Mesenchymal stem cell (in vitro differentiated cells and primary cell): ENCODE measurements around the gene ETS1.

Experiments
- DNase-seq: peaks from one replicate; pipeline ENCODE4 v3.0.0-alpha.2; 2013
- H2AFZ ChIP-seq: one replicate; pipeline ENCODE4 v1.6.1; 2013; ENCODE audit warnings: low read depth, mild to moderate bottlenecking, control low read depth, inconsistent platforms, low read length, moderate library complexity
- H2AK5ac ChIP-seq: 2 replicates; pipeline ENCODE4 v1.6.1; 2013; ENCODE audit warnings: low read length, moderate library complexity, mild to moderate bottlenecking, inconsistent platforms; ENCODE audit not compliant: severe bottlenecking
- H2BK120ac ChIP-seq: one replicate; pipeline ENCODE4 v1.6.1; 2013; ENCODE audit warnings: low read depth, mild to moderate bottlenecking, inconsistent platforms, low read length, moderate library complexity
- H2BK12ac ChIP-seq, 2 experiments: one replicate each; pipeline ENCODE4 v1.6.1; 2013; ENCODE audit warnings: inconsistent platforms in 2 of 2, low read length in 2 of 2, mild to moderate bottlenecking in 2 of 2, moderate library complexity in 2 of 2, control low read depth in 1 of 2
- H2BK15ac ChIP-seq: one replicate; pipeline ENCODE4 v1.6.1; 2013; ENCODE audit warnings: mild to moderate bottlenecking, low read depth, inconsistent platforms; ENCODE audit not compliant: poor library complexity, severe bottlenecking
- H2BK5ac ChIP-seq: 2 replicates; pipeline ENCODE4 v1.6.1; 2013; ENCODE audit warnings: low read depth, mild to moderate bottlenecking, low read length, control low read depth, inconsistent platforms; ENCODE audit not compliant: poor library complexity, severe bottlenecking
- H3K14ac ChIP-seq, 2 experiments: one replicate each; pipeline ENCODE4 v1.6.1; 2013; ENCODE audit warnings: inconsistent platforms in 2 of 2, low read length in 2 of 2, control low read depth in 1 of 2, mild to moderate bottlenecking in 1 of 2, moderate library complexity in 1 of 2
- H3K18ac ChIP-seq, 2 experiments: one replicate each; pipeline ENCODE4 v1.6.1; 2013; ENCODE audit warnings: inconsistent platforms in 2 of 2, low read length in 2 of 2, control low read depth in 1 of 2, low read depth in 1 of 2, mild to moderate bottlenecking in 1 of 2
- H3K23ac ChIP-seq, 2 experiments: one replicate each; pipeline ENCODE4 v1.6.1; 2013; ENCODE audit warnings: inconsistent platforms in 2 of 2, low read length in 2 of 2, mild to moderate bottlenecking in 2 of 2, moderate library complexity in 2 of 2, control low read depth in 1 of 2
- H3K27ac ChIP-seq: 2 replicates; pipeline ENCODE4 v1.5.1; 2013; ENCODE audit warnings: mild to moderate bottlenecking, moderate library complexity, low read length, control low read depth, inconsistent platforms; ENCODE audit not compliant: poor library complexity, severe bottlenecking
- H3K27me3 ChIP-seq, 2 experiments: 2 replicates each; pipeline versions ENCODE4 v1.6.1 to v1.7.0; 2013; ENCODE audit warnings: low read length in 2 of 2, mild to moderate bottlenecking in 2 of 2, moderate library complexity in 2 of 2, control low read depth in 1 of 2, inconsistent platforms in 1 of 2; ENCODE audit not compliant: control insufficient read depth in 1 of 2, insufficient read depth in 1 of 2
- H3K36me3 ChIP-seq, 2 experiments: 2 replicates each; pipeline versions ENCODE4 v1.6.1 to v1.7.0; 2013; ENCODE audit warnings: low read length in 2 of 2, control low read depth in 1 of 2, inconsistent platforms in 1 of 2, low read depth in 1 of 2, mild to moderate bottlenecking in 1 of 2; ENCODE audit not compliant: insufficient read depth in 2 of 2, control insufficient read depth in 1 of 2
- H3K4ac ChIP-seq, 2 experiments: one replicate each; pipeline ENCODE4 v1.6.1; 2013; ENCODE audit warnings: inconsistent platforms in 2 of 2, low read length in 2 of 2, mild to moderate bottlenecking in 2 of 2, moderate library complexity in 2 of 2, control low read depth in 1 of 2, low read depth in 1 of 2
- H3K4me1 ChIP-seq: 2 replicates; pipeline ENCODE4 v1.6.1; 2013; ENCODE audit warnings: low read depth, low read length, control low read depth; ENCODE audit not compliant: control insufficient read depth, insufficient read depth
- H3K4me2 ChIP-seq: 2 replicates; pipeline ENCODE4 v1.6.1; 2013; ENCODE audit warnings: low read length, mild to moderate bottlenecking, inconsistent platforms; ENCODE audit not compliant: poor library complexity, severe bottlenecking
- H3K4me3 ChIP-seq, 2 experiments: 2 replicates each; pipeline versions ENCODE4 v1.5.1 to v1.7.0; 2013; ENCODE audit warnings: low read length in 2 of 2, mild to moderate bottlenecking in 2 of 2, control low read depth in 1 of 2, low read depth in 1 of 2; ENCODE audit not compliant: insufficient read depth in 1 of 2
- H3K79me1 ChIP-seq: replicated peaks from 2 replicates; pipeline ENCODE4 v1.6.1; 2013; ENCODE audit warnings: mild to moderate bottlenecking, control low read depth, low read length, inconsistent platforms; ENCODE audit not compliant: poor library complexity, severe bottlenecking
- H3K9ac ChIP-seq: 2 replicates; pipeline ENCODE4 v1.7.0; 2013; ENCODE audit warnings: mild to moderate bottlenecking, low read length, moderate library complexity
- H3K9me3 ChIP-seq: 2 replicates; pipeline ENCODE4 v1.7.0; 2013; ENCODE audit warnings: mild to moderate bottlenecking, low read length; ENCODE audit not compliant: control insufficient read depth
- H4K8ac ChIP-seq: one replicate; pipeline ENCODE4 v1.6.1; 2013; ENCODE audit warnings: inconsistent platforms, mild to moderate bottlenecking, low read length, moderate library complexity
- H4K91ac ChIP-seq: one replicate; pipeline ENCODE4 v1.6.1; 2013; ENCODE audit warnings: mild to moderate bottlenecking, low read length, inconsistent platforms
- WGBS: methylation state at CpG from one replicate; pipeline ENCODE4 v1.1.7; 2013; ENCODE audit warnings: mixed read lengths; 5-methylcytosine and 5-hydroxymethylcytosine counted together

ETS1 gene

GRCh38 chr11:128563942-128564641 lies 23.3 kb downstream of the ETS1 start:
- H3K36me3 ChIP-seq: no peaks in the 10 kb centered on the region
- H3K14ac ChIP-seq: peak overlapping the region in 1 of 2 experiments; percentile 73
- no peak overlapping the region for H3K4me3 ChIP-seq
- no peak overlapping the region for H3K23ac ChIP-seq
- no peak overlapping the region for H3K27ac ChIP-seq
- H2AK5ac ChIP-seq: no peak overlapping the region
- peak overlapping the region in 1 of 2 experiments; percentile 44 for H3K4ac ChIP-seq
- H4K91ac ChIP-seq: no peak overlapping the region
- H4K8ac ChIP-seq: no peak overlapping the region
- no peak overlapping the region for H3K9ac ChIP-seq
- H3K9me3 ChIP-seq: no peaks in the 10 kb centered on the region
- H3K79me1 ChIP-seq: no peaks in the 10 kb centered on the region
- H2BK120ac ChIP-seq: no peak overlapping the region
- H3K4me2 ChIP-seq: no peak overlapping the region
- no peak overlapping the region for H2AFZ ChIP-seq
- no peak overlapping the region for H3K18ac ChIP-seq
- no peak overlapping the region for H2BK5ac ChIP-seq
- no peak overlapping the region for H2BK15ac ChIP-seq
- H2BK12ac ChIP-seq: peak overlapping the region in 1 of 2 experiments; percentile 80
- 78% methylated on average over 10 of the region's 11 CpGs for WGBS
- no peak for DNase-seq
- H3K27me3 ChIP-seq: peaks cover 14% of the 10 kb centered on the region in 2 experiments
- no peaks in the 10 kb centered on the region for H3K4me1 ChIP-seq

- DNase-seq: no peak
- no peak overlapping the region for H3K4me3 ChIP-seq
- no peaks in the 10 kb centered on the region for H3K4me1 ChIP-seq
- H2AK5ac ChIP-seq: no peak overlapping the region
- H3K14ac ChIP-seq: no peak overlapping the region
- no peaks in the 10 kb centered on the region for H3K79me1 ChIP-seq
- H3K4me2 ChIP-seq: no peak overlapping the region
- no peaks in the 10 kb centered on the region for H3K9me3 ChIP-seq
- no peak overlapping the region for H2AFZ ChIP-seq
- no peak overlapping the region for H4K8ac ChIP-seq
- H3K36me3 ChIP-seq: no peaks in the 10 kb centered on the region
- H2BK5ac ChIP-seq: no peak overlapping the region
- no peak overlapping the region for H3K4ac ChIP-seq
- H2BK15ac ChIP-seq: no peak overlapping the region
- H3K9ac ChIP-seq: no peak overlapping the region
- no peak overlapping the region for H3K23ac ChIP-seq
- no peak overlapping the region for H3K27ac ChIP-seq
- WGBS: 90% methylated on average over 5 of the region's 5 CpGs
- H4K91ac ChIP-seq: no peak overlapping the region
- H3K18ac ChIP-seq: no peak overlapping the region
- no peak overlapping the region for H2BK12ac ChIP-seq
- H3K27me3 ChIP-seq: peaks cover 11% of the 10 kb centered on the region in 2 experiments
- no peak overlapping the region for H2BK120ac ChIP-seq
Measured at GRCh38 chr11:128563308-128563707, 24.1 kb downstream of the ETS1 start.

- Histone ChIP-seq H3K4ac (no peak overlapping the region), H4K8ac (no peak overlapping the region), H3K4me1 (no peaks in the 10 kb centered on the region), H2AK5ac (no peak overlapping the region), H3K23ac (no peak overlapping the region), H3K27me3 (no peaks in the 10 kb centered on the region), H4K91ac (no peak overlapping the region), H3K79me1 (no peaks in the 10 kb centered on the region), H2BK5ac (no peak overlapping the region), H2BK120ac (no peak overlapping the region), H3K14ac (no peak overlapping the region), H3K4me3 (no peak overlapping the region), H3K9me3 (no peaks in the 10 kb centered on the region), H3K27ac (no peak overlapping the region), H2AFZ (no peak overlapping the region), H2BK15ac (no peak overlapping the region), H3K36me3 (no peaks in the 10 kb centered on the region), H3K9ac (no peak overlapping the region), H3K4me2 (no peak overlapping the region), H3K18ac (no peak overlapping the region), H2BK12ac (no peak overlapping the region)
- 100% methylated on average over 2 of the region's 3 CpGs for WGBS
- no peak for DNase-seq
Measured at GRCh38 chr11:128559496-128560103, 27.8 kb downstream of the ETS1 start.

- Histone ChIP-seq H4K8ac (peak overlapping the region; percentile 43), H2BK120ac (no peak overlapping the region), H2BK15ac (no peak overlapping the region), H3K4me3 (no peak overlapping the region), H3K9me3 (no peaks in the 10 kb centered on the region), H3K4me1 (no peaks in the 10 kb centered on the region), H3K9ac (no peak overlapping the region), H3K79me1 (no peaks in the 10 kb centered on the region), H4K91ac (no peak overlapping the region), H2AK5ac (no peak overlapping the region), H3K27ac (no peak overlapping the region), H3K36me3 (no peaks in the 10 kb centered on the region), H3K14ac (no peak overlapping the region), H3K23ac (no peak overlapping the region), H2BK5ac (no peak overlapping the region), H3K4me2 (no peak overlapping the region), H3K27me3 (no peaks in the 10 kb centered on the region), H3K4ac (no peak overlapping the region), H2BK12ac (no peak overlapping the region), H3K18ac (no peak overlapping the region), H2AFZ (no peak overlapping the region)
- peak; percentile 31 for DNase-seq
- 95% methylated on average over 2 of the region's 2 CpGs for WGBS
Measured at GRCh38 chr11:128555606-128556005, 31.8 kb downstream of the ETS1 start.
